IMR-90 (cell line): Measurements from ENCODE around the gene RAPH1.

Experiments used
- CEBPB ChIP-seq: IDR thresholded peaks from 2 replicates; pipeline ENCODE4 v1.6.1; 2012; ENCODE audit warnings: low read depth, low read length, improper control_type of control experiment
- CHD1 ChIP-seq: IDR thresholded peaks from 2 replicates; pipeline ENCODE4 v1.6.1; 2012; ENCODE audit warnings: low read depth, low read length, improper control_type of control experiment
- MAFK ChIP-seq: IDR thresholded peaks from 2 replicates; pipeline ENCODE4 v1.6.1; 2012; ENCODE audit warnings: low read depth, low read length, improper control_type of control experiment
- POLR2A ChIP-seq: IDR thresholded peaks from 2 replicates; pipeline ENCODE4 v1.6.1; 2012; ENCODE audit warnings: mild to moderate bottlenecking, low read depth, low read length
- RAD21 ChIP-seq: IDR thresholded peaks from 2 replicates; pipeline ENCODE4 v1.6.1; 2012; ENCODE audit warnings: low read length, improper control_type of control experiment
- SMC3 ChIP-seq: fragments of 150-350 bp; IDR thresholded peaks from 2 replicates; pipeline ENCODE4 v1.6.1; 2016; ENCODE audit warnings: low read depth, mild to moderate bottlenecking, antibody characterized with exemption, low read length, moderate library complexity
- TF ChIP-seq, protein P1 (sequence below): conservative IDR thresholded peaks from 2 replicates; pipeline ENCODE4 v1.5.1; 2012; ENCODE audit warnings: mild to moderate bottlenecking, low read depth, low read length, improper control_type of control experiment

DNA sequence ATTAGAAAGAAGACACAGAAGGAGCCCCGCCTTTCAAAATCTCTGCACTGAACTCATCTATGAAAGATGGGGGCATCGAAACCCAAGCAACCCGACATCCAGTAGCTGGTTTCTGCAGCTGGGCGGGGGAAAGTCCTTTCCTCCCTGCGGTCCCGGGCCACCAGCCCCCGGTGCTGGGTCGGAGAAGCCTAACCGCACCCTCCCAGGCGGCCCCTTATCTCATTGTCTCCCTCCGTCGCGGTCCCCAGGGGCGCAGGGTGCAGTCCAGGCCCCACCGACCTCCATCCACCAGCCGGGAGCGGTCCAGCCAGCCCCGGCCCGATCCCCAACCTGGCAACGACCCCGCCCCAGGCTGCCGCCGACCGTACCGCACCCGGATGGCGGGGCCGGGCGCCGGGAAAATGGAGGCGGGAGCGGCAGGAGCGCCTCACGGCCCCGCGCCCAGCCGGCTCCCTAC lies 452 bp downstream of the RAPH1 start:
- TF ChIP-seq, protein P1, sequence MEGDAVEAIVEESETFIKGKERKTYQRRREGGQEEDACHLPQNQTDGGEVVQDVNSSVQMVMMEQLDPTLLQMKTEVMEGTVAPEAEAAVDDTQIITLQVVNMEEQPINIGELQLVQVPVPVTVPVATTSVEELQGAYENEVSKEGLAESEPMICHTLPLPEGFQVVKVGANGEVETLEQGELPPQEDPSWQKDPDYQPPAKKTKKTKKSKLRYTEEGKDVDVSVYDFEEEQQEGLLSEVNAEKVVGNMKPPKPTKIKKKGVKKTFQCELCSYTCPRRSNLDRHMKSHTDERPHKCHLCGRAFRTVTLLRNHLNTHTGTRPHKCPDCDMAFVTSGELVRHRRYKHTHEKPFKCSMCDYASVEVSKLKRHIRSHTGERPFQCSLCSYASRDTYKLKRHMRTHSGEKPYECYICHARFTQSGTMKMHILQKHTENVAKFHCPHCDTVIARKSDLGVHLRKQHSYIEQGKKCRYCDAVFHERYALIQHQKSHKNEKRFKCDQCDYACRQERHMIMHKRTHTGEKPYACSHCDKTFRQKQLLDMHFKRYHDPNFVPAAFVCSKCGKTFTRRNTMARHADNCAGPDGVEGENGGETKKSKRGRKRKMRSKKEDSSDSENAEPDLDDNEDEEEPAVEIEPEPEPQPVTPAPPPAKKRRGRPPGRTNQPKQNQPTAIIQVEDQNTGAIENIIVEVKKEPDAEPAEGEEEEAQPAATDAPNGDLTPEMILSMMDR, result no peak
- TF ChIP-seq POLR2A, result no peak
- no peak for TF ChIP-seq SMC3
- no peak for TF ChIP-seq CHD1
- TF ChIP-seq CEBPB, result no peak
- 0 out of 2 replicates have a peak, but pooled peaks have one; percentile 4 for TF ChIP-seq RAD21
- TF ChIP-seq MAFK, result no peak
